Glutamatergic neuron (in vitro differentiated cells): ENCODE data around the gene USP36. TPM values are rescaled to one million over a fixed set of nuclear protein-coding genes. Genes with fewer than 3 reads are reported as not detected.

Experiments used
- DNase-seq: peaks from one replicate; pipeline ENCODE4 v3.0.0; 2022
- H3K27ac Mint-ChIP-seq: one replicate; pipeline ENCODE4 v1.8.0; 2020; ENCODE audit warnings: mild to moderate bottlenecking, mixed read lengths, inconsistent platforms; ENCODE audit not compliant: unreplicated experiment
- H3K27me3 Mint-ChIP-seq: one replicate; pipeline ENCODE4 v1.8.0; 2020; ENCODE audit warnings: mild to moderate bottlenecking, moderate library complexity, mixed read lengths, inconsistent platforms; ENCODE audit not compliant: unreplicated experiment
- H3K36me3 Mint-ChIP-seq: one replicate; pipeline ENCODE4 v1.8.0; 2020; ENCODE audit warnings: mild to moderate bottlenecking, mixed read lengths, inconsistent platforms; ENCODE audit not compliant: unreplicated experiment
- H3K4me1 Mint-ChIP-seq: one replicate; pipeline ENCODE4 v1.8.0; 2020; ENCODE audit warnings: mild to moderate bottlenecking, low read depth, mixed read lengths, inconsistent platforms; ENCODE audit not compliant: unreplicated experiment
- H3K4me3 Mint-ChIP-seq: one replicate; pipeline ENCODE4 v1.8.0; 2020; ENCODE audit warnings: mild to moderate bottlenecking, mixed read lengths, inconsistent platforms; ENCODE audit not compliant: unreplicated experiment
- H3K9me3 Mint-ChIP-seq: one replicate; pipeline ENCODE4 v1.8.0; 2020; ENCODE audit warnings: mild to moderate bottlenecking, moderate library complexity, mixed read lengths, inconsistent platforms; ENCODE audit not compliant: unreplicated experiment
- CTCF ChIP-seq: fragments of 200-600 bp; sonication (generic); IDR thresholded peaks from one replicate; pipeline ENCODE4 v1.5.0; 2021; ENCODE audit not compliant: partially characterized antibody, unreplicated experiment
- total RNA-seq: library from RNA; stranded (reverse); fragmentation: NEBNext Ultra II Directional; extraction: Animal tissue kit (Norgen Biotek cat#: 25700); gene quantifications from one replicate; pipeline ENCODE4 v1.2.1, GENCODE V29; 2021; ENCODE audit not compliant: unreplicated experiment

The USP36 gene
- total RNA-seq, 1 donor from 2014 or later, result 45.3 TPM

GRCh38 chr17:78855561-78856165, 15.0 kb upstream of the USP36 start:
- Mint-ChIP-seq H3K36me3 (no peaks in the 10 kb centered on the region), H3K4me1 (no peaks in the 10 kb centered on the region), H3K27me3 (peaks cover 6% of the 10 kb centered on the region), H3K9me3 (peaks cover 1% of the 10 kb centered on the region), H3K4me3 (no peak overlapping the region), H3K27ac (no peak overlapping the region)
- no peak for DNase-seq
- no peak for TF ChIP-seq CTCF

- no peak for TF ChIP-seq CTCF
- peaks cover 1% of the 10 kb centered on the region for H3K9me3 Mint-ChIP-seq
- H3K27me3 Mint-ChIP-seq, result peaks cover 6% of the 10 kb centered on the region
- H3K4me1 Mint-ChIP-seq, result no peaks in the 10 kb centered on the region
- DNase-seq, result no peak
- no peak overlapping the region for H3K4me3 Mint-ChIP-seq
- H3K27ac Mint-ChIP-seq, result no peak overlapping the region
- H3K36me3 Mint-ChIP-seq, result no peaks in the 10 kb centered on the region
Measured at GRCh38 chr17:78854508-78854907, 13.9 kb upstream of the USP36 start.

GRCh38 chr17:78853926-78854394, 13.3 kb upstream of the USP36 start:
- H3K27ac Mint-ChIP-seq, result no peak overlapping the region
- peaks cover 1% of the 10 kb centered on the region for H3K9me3 Mint-ChIP-seq
- TF ChIP-seq CTCF, result no peak
- H3K4me3 Mint-ChIP-seq, result no peak overlapping the region
- no peaks in the 10 kb centered on the region for H3K36me3 Mint-ChIP-seq
- no peaks in the 10 kb centered on the region for H3K4me1 Mint-ChIP-seq
- no peak for DNase-seq
- H3K27me3 Mint-ChIP-seq, result peaks cover 6% of the 10 kb centered on the region

GRCh38 chr17:78852709-78853121, 12.1 kb upstream of the USP36 start:
- no peaks in the 10 kb centered on the region for H3K36me3 Mint-ChIP-seq
- H3K4me3 Mint-ChIP-seq, result no peak overlapping the region
- H3K9me3 Mint-ChIP-seq, result peaks cover 1% of the 10 kb centered on the region
- H3K4me1 Mint-ChIP-seq, result no peaks in the 10 kb centered on the region
- no peak for DNase-seq
- H3K27me3 Mint-ChIP-seq, result peaks cover 5% of the 10 kb centered on the region
- no peak overlapping the region for H3K27ac Mint-ChIP-seq
- TF ChIP-seq CTCF, result no peak

GRCh38 chr17:78849026-78849425, 8.4 kb upstream of the USP36 start:
- Mint-ChIP-seq H3K27me3 (peaks cover 2% of the 10 kb centered on the region), H3K4me3 (no peak overlapping the region), H3K4me1 (no peaks in the 10 kb centered on the region), H3K27ac (no peak overlapping the region), H3K36me3 (no peaks in the 10 kb centered on the region), H3K9me3 (no peaks in the 10 kb centered on the region)
- DNase-seq, result no peak
- no peak for TF ChIP-seq CTCF
